ENCODE data around the gene UNC13D. TPM values are rescaled to one million over a fixed set of nuclear protein-coding genes. Genes with fewer than 3 reads are reported as not detected.

UNC13D gene
- total RNA-seq, 1 experiment from 2014 or later, result 12.7 TPM

GRCh38 chr17:75810216-75810615, 34.0 kb downstream of the UNC13D start:
- Histone ChIP-seq H3K9me3 (ENCODE audit: control insufficient read depth, insufficient read depth, low read depth, low read length) (no peaks in the 10 kb centered on the region), H3K27ac (ENCODE audit: low read length) (no peak overlapping the region), H3K36me3 (ENCODE audit: control insufficient read depth, insufficient read depth, low read length) (no peaks in the 10 kb centered on the region), H3K4me3 (ENCODE audit: low read depth in 2 of 2, low read length in 2 of 2) (no peak overlapping the region), H3K27me3 (ENCODE audit: control insufficient read depth, insufficient read depth, low read length) (no peaks in the 10 kb centered on the region), H3K4me1 (ENCODE audit: control insufficient read depth, insufficient read depth, low read length) (no peaks in the 10 kb centered on the region)
- ChIA-PET POLR2A (no interaction called here), CTCF (no interaction called here)
- ATAC-seq (no peak), DNase-seq (ENCODE audit: low read depth, low spot score) (no peak)
- TF ChIP-seq CTCF (IDR thresholded peaks at IDR 0.05), result no peak
- TF ChIP-seq POLR2AphosphoS5 (IDR thresholded peaks at IDR 0.05; ENCODE audit: low read depth, low read length), result no peak
- TF ChIP-seq SIN3A (IDR thresholded peaks at IDR 0.05; ENCODE audit: borderline replicate concordance, insufficient read depth, low read depth, low read length), result no peak
- no peak for TF ChIP-seq TCF7L2 (IDR thresholded peaks at IDR 0.05; ENCODE audit: low read depth, low read length)
- no peak for TF ChIP-seq REST (IDR thresholded peaks at IDR 0.05; ENCODE audit: insufficient read depth in 1 of 2, low read depth in 2 of 2, low read length in 1 of 2)
- no TSS peak for BruUV-seq (replicated peaks)
- intact Hi-C loops (cut with micrococcal nuclease; ENCODE audit: unreplicated experiment) (no loop called here), in situ Hi-C loops (cut with HindIII; ENCODE audit: low pct_unique_long_range_greater_than_20kb, low sequenced_read_pairs) (no loop called here)

- no peak for TF ChIP-seq SIN3A (IDR thresholded peaks at IDR 0.05; ENCODE audit: borderline replicate concordance, insufficient read depth, low read depth, low read length)
- no peak for TF ChIP-seq POLR2AphosphoS5 (IDR thresholded peaks at IDR 0.05; ENCODE audit: low read depth, low read length)
- TF ChIP-seq CTCF (IDR thresholded peaks at IDR 0.05), result no peak
- no peak for TF ChIP-seq TCF7L2 (IDR thresholded peaks at IDR 0.05; ENCODE audit: low read depth, low read length)
- no peak for TF ChIP-seq REST (IDR thresholded peaks at IDR 0.05; ENCODE audit: insufficient read depth in 1 of 2, low read depth in 2 of 2, low read length in 1 of 2)
- POLR2A ChIA-PET, result no interaction called here
These were observed 34.5 kb downstream of the UNC13D start for GRCh38 chr17:75809631-75810111.

More at GRCh38 chr17:75809631-75810111, 34.5 kb downstream of the UNC13D start:
- DNase-seq (ENCODE audit: low read depth, low spot score) (no peak), ATAC-seq (no peak)
- H3K27me3 ChIP-seq (ENCODE audit: control insufficient read depth, insufficient read depth, low read length), result no peaks in the 10 kb centered on the region
- in situ Hi-C loops (cut with HindIII; ENCODE audit: low pct_unique_long_range_greater_than_20kb, low sequenced_read_pairs) (no loop called here), intact Hi-C loops (cut with micrococcal nuclease; ENCODE audit: unreplicated experiment) (no loop called here)
- no peak overlapping the region for H3K4me3 ChIP-seq (ENCODE audit: low read depth in 2 of 2, low read length in 2 of 2)
- no peaks in the 10 kb centered on the region for H3K4me1 ChIP-seq (ENCODE audit: control insufficient read depth, insufficient read depth, low read length)
- CTCF ChIA-PET, result no interaction called here
- no peak overlapping the region for H3K27ac ChIP-seq (ENCODE audit: low read length)
- H3K9me3 ChIP-seq (ENCODE audit: control insufficient read depth, insufficient read depth, low read depth, low read length), result no peaks in the 10 kb centered on the region
- BruUV-seq (replicated peaks), result no TSS peak
- H3K36me3 ChIP-seq (ENCODE audit: control insufficient read depth, insufficient read depth, low read length), result no peaks in the 10 kb centered on the region
